Body of pancreas (tissue), 4 donors: ENCODE data around the gene TM9SF1.

Experiments used
- POLR2A ChIP-seq, 3 donors: fragments of 450-650 bp; IDR thresholded peaks; one replicate each; pipeline ENCODE4 v1.6.1; 2016; ENCODE audit warnings: antibody characterized with exemption in 3 of 3, mild to moderate bottlenecking in 2 of 3
- TF ChIP-seq, protein P1 (sequence below), 7 experiments: fragments of 450-650 bp in 4 of 7; fragments of 200-600 bp in 3 of 7; sonication (generic) in 3 of 7; IDR thresholded peaks; one replicate each; pipeline ENCODE4 v1.5.1; 2016 to 2019; ENCODE audit warnings: antibody characterized with exemption in 7 of 7

DNA sequence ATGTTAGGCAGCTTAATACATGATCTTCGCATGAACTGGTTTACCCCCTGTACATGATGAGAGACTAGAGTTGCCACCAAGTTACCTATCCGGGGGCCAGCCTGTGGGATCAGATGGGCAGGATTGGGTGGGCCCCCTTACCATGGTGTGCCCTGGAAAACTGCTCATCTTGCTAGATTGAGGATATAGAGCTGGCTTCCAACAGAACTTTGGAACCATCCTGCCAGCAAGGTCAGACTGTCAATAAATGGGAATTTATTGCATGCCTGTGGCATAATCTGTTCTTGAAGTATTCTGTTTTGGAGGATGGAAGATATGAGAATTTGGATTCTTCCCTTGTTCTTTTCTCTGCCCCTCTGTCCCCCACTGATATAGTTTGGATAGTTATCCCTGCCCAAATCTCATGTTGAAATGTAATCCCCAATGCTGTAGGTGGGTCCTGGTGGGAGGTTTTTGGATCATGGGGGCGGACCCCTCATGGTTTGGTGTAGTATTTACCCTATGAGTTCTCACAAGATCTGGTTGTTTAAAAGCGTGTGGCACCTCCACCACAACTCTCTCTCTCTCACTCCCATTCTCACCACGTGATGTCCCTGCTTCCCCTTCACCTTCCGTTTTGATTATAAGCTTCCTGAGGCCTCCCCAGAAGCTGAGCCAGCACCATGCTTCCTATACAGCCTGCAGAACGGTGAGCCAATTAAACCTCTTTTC lies 3.7 kb upstream of the TM9SF1 start:
- TF ChIP-seq, protein P1, sequence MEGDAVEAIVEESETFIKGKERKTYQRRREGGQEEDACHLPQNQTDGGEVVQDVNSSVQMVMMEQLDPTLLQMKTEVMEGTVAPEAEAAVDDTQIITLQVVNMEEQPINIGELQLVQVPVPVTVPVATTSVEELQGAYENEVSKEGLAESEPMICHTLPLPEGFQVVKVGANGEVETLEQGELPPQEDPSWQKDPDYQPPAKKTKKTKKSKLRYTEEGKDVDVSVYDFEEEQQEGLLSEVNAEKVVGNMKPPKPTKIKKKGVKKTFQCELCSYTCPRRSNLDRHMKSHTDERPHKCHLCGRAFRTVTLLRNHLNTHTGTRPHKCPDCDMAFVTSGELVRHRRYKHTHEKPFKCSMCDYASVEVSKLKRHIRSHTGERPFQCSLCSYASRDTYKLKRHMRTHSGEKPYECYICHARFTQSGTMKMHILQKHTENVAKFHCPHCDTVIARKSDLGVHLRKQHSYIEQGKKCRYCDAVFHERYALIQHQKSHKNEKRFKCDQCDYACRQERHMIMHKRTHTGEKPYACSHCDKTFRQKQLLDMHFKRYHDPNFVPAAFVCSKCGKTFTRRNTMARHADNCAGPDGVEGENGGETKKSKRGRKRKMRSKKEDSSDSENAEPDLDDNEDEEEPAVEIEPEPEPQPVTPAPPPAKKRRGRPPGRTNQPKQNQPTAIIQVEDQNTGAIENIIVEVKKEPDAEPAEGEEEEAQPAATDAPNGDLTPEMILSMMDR (IDR thresholded peaks at IDR 0.05), result no peak
- TF ChIP-seq POLR2A (IDR thresholded peaks at IDR 0.05), result no peak
